ENCODE measurements around the gene RPS6KC1. TPM values are rescaled to one million over a fixed set of nuclear protein-coding genes. Genes with fewer than 3 reads are reported as not detected.
"Not testable (repeated sequence)": the region's sequence is repeated elsewhere in the genome, so short reads cannot be mapped to it uniquely, and the experiment has no call there.

Gene RPS6KC1
- total RNA-seq, 2 donors from 2014 or later, result 9.2 to 10.1 TPM

- Histone ChIP-seq H3K36me3 (no peaks in the 10 kb centered on the region), H3K9me3 (no peaks in the 10 kb centered on the region), H3K27ac (no peak overlapping the region), H3K4me1 (peaks cover 0 to 4% of the 10 kb centered on the region in 2 donors), H3K4me3 (no peak overlapping the region), H3K27me3 (no peaks in the 10 kb centered on the region)
- no peak for DNase-seq (ENCODE audit: low spot score)
- TF ChIP-seq, protein P1, sequence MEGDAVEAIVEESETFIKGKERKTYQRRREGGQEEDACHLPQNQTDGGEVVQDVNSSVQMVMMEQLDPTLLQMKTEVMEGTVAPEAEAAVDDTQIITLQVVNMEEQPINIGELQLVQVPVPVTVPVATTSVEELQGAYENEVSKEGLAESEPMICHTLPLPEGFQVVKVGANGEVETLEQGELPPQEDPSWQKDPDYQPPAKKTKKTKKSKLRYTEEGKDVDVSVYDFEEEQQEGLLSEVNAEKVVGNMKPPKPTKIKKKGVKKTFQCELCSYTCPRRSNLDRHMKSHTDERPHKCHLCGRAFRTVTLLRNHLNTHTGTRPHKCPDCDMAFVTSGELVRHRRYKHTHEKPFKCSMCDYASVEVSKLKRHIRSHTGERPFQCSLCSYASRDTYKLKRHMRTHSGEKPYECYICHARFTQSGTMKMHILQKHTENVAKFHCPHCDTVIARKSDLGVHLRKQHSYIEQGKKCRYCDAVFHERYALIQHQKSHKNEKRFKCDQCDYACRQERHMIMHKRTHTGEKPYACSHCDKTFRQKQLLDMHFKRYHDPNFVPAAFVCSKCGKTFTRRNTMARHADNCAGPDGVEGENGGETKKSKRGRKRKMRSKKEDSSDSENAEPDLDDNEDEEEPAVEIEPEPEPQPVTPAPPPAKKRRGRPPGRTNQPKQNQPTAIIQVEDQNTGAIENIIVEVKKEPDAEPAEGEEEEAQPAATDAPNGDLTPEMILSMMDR (IDR thresholded peaks at IDR 0.05), result no peak
These were observed 108.3 kb downstream of the RPS6KC1 start for GRCh38 chr1:213159376-213159775.

DNA sequence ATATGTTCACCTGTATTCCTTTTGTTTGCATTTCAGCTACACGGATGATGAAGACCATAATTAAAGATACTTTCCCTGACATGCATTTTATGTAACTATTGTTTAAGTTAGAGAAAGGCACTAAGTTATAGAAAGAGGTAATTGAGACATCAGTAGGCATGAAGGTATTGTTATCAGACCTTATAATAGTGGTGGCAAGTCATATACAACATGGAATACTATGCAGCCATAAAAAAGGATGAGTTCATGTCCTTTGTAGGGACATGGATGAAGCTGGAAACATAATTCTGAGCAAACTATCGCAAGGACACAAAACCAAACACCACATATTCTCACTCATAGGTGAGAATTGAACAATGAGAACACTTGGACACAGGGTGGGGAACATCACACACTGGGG is 109.4 kb downstream of the RPS6KC1 start:
- H3K27ac ChIP-seq; H3K4me1 ChIP-seq; H3K36me3 ChIP-seq; H3K9me3 ChIP-seq; H3K27me3 ChIP-seq; DNase-seq (ENCODE audit: low spot score); H3K4me3 ChIP-seq: not testable (repeated sequence)

DNA sequence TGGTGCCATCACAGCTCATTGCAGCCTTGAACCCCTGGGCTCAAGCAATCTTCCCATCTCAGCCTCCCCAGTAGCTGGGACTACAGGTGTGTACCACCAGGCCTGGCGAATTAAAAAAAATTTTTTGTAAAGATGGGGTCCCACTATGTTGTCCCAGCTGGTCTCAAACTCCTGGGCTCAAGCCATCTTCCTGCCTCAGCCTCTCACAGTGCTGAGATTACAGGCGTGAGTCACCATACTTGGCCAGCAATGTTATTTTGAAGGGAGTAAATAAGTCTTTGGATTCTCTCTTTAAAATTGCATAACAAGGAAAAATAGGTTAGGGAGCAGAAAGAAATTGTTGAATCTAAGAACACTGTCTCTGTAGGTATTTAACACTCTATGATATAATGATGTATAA is 111.3 kb downstream of the RPS6KC1 start:
- H3K4me3 ChIP-seq, result no peak overlapping the region
- peak overlapping the region in 1 of 2 donors; percentile 41 for H3K27ac ChIP-seq
- H3K9me3 ChIP-seq, result no peaks in the 10 kb centered on the region
- peaks cover 0 to 13% of the 10 kb centered on the region in 2 donors for H3K4me1 ChIP-seq
- no peaks in the 10 kb centered on the region for H3K27me3 ChIP-seq
- no peak for DNase-seq (ENCODE audit: low spot score)
- H3K36me3 ChIP-seq, result no peaks in the 10 kb centered on the region
- TF ChIP-seq, protein P1 (IDR thresholded peaks at IDR 0.05), result no peak

- TF ChIP-seq, protein P1 (IDR thresholded peaks at IDR 0.05), result no peak
- H3K36me3 ChIP-seq, result no peaks in the 10 kb centered on the region
- H3K27ac ChIP-seq, result peak overlapping the region; percentile 3 to 46
- peaks cover 0 to 13% of the 10 kb centered on the region in 2 donors for H3K4me1 ChIP-seq
- H3K4me3 ChIP-seq, result no peak overlapping the region
- H3K9me3 ChIP-seq, result no peaks in the 10 kb centered on the region
- no peak for DNase-seq (ENCODE audit: low spot score)
- H3K27me3 ChIP-seq, result no peaks in the 10 kb centered on the region
These were observed 111.8 kb downstream of the RPS6KC1 start for GRCh38 chr1:213162862-213163261.

DNA sequence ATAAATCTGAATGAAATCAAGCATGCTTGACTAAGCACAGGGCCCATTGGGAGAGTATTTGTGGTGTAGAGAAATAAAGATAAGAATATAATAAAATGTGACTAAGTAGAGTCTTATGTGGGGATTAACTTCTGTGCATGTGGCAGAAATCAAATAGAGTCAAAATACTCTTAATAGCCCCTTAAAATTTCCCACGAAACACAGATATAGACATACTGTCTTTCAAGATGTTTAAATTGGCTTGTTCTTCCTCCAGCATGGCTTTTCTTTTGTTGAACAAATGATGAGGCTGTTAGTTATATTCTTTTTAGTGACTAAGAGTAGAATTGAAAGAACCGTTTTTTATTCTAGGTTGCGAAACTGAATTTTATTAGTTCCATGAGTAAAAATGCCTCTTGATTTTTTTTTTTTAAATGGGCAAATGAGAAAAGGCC is 112.3 kb downstream of the RPS6KC1 start:
- H3K4me3 ChIP-seq, result no peak overlapping the region
- H3K4me1 ChIP-seq, result peaks cover 0 to 10% of the 10 kb centered on the region in 2 donors
- H3K27ac ChIP-seq, result peak overlapping the region; percentile 3 to 46
- no peak for DNase-seq (ENCODE audit: low spot score)
- TF ChIP-seq, protein P1 (IDR thresholded peaks at IDR 0.05), result no peak
- no peaks in the 10 kb centered on the region for H3K36me3 ChIP-seq
- no peaks in the 10 kb centered on the region for H3K9me3 ChIP-seq
- no peaks in the 10 kb centered on the region for H3K27me3 ChIP-seq

- H3K36me3 ChIP-seq, result no peaks in the 10 kb centered on the region
- no peaks in the 10 kb centered on the region for H3K27me3 ChIP-seq
- H3K9me3 ChIP-seq, result no peaks in the 10 kb centered on the region
- TF ChIP-seq, protein P1 (IDR thresholded peaks at IDR 0.05), result no peak
- no peak for DNase-seq (ENCODE audit: low spot score)
- peaks cover 0 to 8% of the 10 kb centered on the region in 2 donors for H3K4me1 ChIP-seq
- no peak overlapping the region for H3K4me3 ChIP-seq
- H3K27ac ChIP-seq, result no peak overlapping the region
These were observed 113.5 kb downstream of the RPS6KC1 start for GRCh38 chr1:213164561-213164960.
